HL-60 (cell line): ENCODE data around the gene NDE1.

Source experiments
- DNase-seq, 2 experiments: peaks; one replicate each; pipeline ENCODE4 v3.0.0-alpha.2; 2010 to 2020; ENCODE audit warnings: low read depth in 1 of 2, low spot score in 1 of 2
- H3K27ac ChIP-seq: fragments of 250-450 bp; sonication (Bioruptor Pico); replicated peaks from 2 replicates; pipeline ENCODE4 v1.5.1; 2020; ENCODE audit warnings: mild to moderate bottlenecking, moderate library complexity
- H3K27me3 ChIP-seq: fragments of 250-450 bp; sonication (Bioruptor Pico); 2 replicates; pipeline ENCODE4 v1.5.1; 2021; ENCODE audit warnings: mild to moderate bottlenecking, moderate library complexity; ENCODE audit not compliant: insufficient read depth, poor library complexity, severe bottlenecking
- H3K4me3 ChIP-seq: replicated peaks from 2 replicates; pipeline ENCODE4 v1.5.1; 2011; ENCODE audit warnings: mild to moderate bottlenecking, control low read depth, low read length; ENCODE audit not compliant: insufficient read depth
- CTCF ChIP-seq: IDR thresholded peaks from one replicate; pipeline ENCODE4 v1.5.1; 2011; ENCODE audit warnings: low read length, control low read depth, inconsistent platforms; ENCODE audit not compliant: insufficient read depth
- GABPA ChIP-seq: IDR thresholded peaks from 2 replicates; pipeline ENCODE4 v1.6.1; 2012; ENCODE audit warnings: low read depth
- POLR2AphosphoS5 ChIP-seq: IDR thresholded peaks from 2 replicates; pipeline ENCODE4 v1.6.1; 2012; ENCODE audit warnings: low read depth
- SPI1 ChIP-seq: IDR thresholded peaks from 2 replicates; pipeline ENCODE4 v1.6.1; 2012; ENCODE audit warnings: low read depth, mild to moderate bottlenecking, borderline replicate concordance
- TF ChIP-seq, protein P1 (sequence below): IDR thresholded peaks from 2 replicates; pipeline ENCODE4 v1.6.1; 2012; ENCODE audit warnings: low read depth; ENCODE audit not compliant: insufficient replicate concordance

NDE1 gene

DNA sequence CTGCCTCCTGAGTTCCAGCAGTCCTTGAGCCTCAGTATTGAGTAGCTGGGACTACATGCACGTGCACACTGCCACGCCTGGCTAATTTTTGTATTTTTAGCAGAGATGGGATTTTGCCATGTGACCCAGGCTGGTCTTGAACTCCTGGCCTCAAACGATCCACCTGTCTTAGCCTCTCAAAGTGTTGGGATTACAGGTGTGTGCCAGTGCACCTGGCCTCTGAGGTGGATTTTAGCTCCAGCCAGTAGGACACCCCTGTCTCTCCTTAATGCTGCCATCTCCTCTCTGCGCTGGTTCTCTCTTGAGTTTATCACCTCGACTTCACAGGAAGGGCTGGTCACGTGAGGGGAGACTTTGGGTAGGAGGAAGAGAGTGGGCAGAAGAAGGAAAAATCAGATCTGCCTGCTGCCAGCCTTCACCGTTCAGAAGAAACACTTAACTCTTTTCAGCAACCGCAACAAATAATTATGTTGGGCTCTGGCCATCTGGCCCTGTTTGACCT, 55.1 kb downstream of the NDE1 start:
- no peak overlapping the region for H3K4me3 ChIP-seq
- DNase-seq = no peak
- no peak overlapping the region for H3K27ac ChIP-seq
- no peaks in the 10 kb centered on the region for H3K27me3 ChIP-seq
- TF ChIP-seq GABPA (no peak), CTCF (no peak), POLR2AphosphoS5 (no peak)
- TF ChIP-seq, protein P1, sequence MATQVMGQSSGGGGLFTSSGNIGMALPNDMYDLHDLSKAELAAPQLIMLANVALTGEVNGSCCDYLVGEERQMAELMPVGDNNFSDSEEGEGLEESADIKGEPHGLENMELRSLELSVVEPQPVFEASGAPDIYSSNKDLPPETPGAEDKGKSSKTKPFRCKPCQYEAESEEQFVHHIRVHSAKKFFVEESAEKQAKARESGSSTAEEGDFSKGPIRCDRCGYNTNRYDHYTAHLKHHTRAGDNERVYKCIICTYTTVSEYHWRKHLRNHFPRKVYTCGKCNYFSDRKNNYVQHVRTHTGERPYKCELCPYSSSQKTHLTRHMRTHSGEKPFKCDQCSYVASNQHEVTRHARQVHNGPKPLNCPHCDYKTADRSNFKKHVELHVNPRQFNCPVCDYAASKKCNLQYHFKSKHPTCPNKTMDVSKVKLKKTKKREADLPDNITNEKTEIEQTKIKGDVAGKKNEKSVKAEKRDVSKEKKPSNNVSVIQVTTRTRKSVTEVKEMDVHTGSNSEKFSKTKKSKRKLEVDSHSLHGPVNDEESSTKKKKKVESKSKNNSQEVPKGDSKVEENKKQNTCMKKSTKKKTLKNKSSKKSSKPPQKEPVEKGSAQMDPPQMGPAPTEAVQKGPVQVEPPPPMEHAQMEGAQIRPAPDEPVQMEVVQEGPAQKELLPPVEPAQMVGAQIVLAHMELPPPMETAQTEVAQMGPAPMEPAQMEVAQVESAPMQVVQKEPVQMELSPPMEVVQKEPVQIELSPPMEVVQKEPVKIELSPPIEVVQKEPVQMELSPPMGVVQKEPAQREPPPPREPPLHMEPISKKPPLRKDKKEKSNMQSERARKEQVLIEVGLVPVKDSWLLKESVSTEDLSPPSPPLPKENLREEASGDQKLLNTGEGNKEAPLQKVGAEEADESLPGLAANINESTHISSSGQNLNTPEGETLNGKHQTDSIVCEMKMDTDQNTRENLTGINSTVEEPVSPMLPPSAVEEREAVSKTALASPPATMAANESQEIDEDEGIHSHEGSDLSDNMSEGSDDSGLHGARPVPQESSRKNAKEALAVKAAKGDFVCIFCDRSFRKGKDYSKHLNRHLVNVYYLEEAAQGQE = no peak

DNA sequence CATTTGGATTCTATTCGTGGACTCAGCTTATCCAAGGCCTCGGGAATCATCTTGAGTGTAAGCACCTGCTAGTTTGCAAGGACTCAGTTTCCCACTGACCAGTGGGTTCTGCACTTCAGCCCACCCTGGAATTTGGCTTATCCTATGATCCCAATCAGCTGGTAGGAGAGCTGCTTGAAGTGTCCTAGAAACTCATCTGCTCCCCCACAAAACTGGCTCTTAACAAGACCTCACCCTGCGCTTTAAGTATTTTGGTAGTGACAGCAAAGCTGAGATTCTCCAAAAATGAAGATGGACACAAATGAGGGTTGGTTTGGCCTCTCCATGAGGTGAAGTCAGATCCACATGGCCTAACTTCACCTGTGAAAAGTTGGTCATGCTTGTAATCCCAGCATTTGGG, 57.3 kb downstream of the NDE1 start:
- TF ChIP-seq GABPA (no peak), POLR2AphosphoS5 (no peak), CTCF (no peak), SPI1 (no peak)
- TF ChIP-seq, protein P1 = no peak

DNA sequence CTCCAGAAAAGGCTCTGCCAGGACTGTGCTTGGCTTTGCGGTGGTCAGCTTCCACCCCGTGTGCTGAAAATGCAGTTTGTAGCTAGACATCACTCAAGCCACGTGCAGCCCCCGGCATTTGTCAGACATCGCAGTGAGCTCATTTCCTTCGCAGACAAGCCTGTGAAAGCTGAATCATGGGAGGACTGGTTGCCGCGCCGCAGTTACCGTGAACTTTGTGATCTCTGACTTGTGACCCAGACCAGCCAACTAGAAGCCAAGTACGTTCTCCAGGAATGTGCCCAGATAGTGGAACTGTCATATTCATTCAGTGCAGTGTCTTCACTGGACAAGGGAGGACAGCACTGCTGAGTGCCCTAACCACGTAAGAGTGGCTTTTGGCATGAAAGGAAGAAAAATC, 58.1 kb downstream of the NDE1 start:
- TF ChIP-seq SPI1 (no peak), POLR2AphosphoS5 (no peak), GABPA (no peak), CTCF (no peak)
- TF ChIP-seq, protein P1 = no peak
- no peak for DNase-seq
- Histone ChIP-seq H3K4me3 (no peak overlapping the region), H3K27ac (no peak overlapping the region), H3K27me3 (no peaks in the 10 kb centered on the region)

More for the DNA sequence above, 57.3 kb downstream of the NDE1 start:
- no peaks in the 10 kb centered on the region for H3K27me3 ChIP-seq
- DNase-seq = no peak
- no peak overlapping the region for H3K4me3 ChIP-seq
- H3K27ac ChIP-seq = no peak overlapping the region
